Karpas-422 (cell line): ENCODE measurements around the gene FFAR1. TPM values are rescaled to one million over a fixed set of nuclear protein-coding genes. Genes with fewer than 3 reads are reported as not detected.
"Not testable (repeated sequence)": the region's sequence is repeated elsewhere in the genome, so short reads cannot be mapped to it uniquely, and the experiment has no call there.

ENCODE experiments used
- DNase-seq: peaks from one replicate; pipeline ENCODE4 v3.0.0-alpha.2; 2015
- H2AFZ ChIP-seq: fragments of 200-600 bp; sonication (generic); 2 replicates; pipeline ENCODE4 v1.6.1; 2014; ENCODE audit warnings: antibody characterized with exemption, low read length, mixed read lengths
- H3K27ac ChIP-seq: fragments of 200-600 bp; sonication (generic); 2 replicates; pipeline ENCODE4 v1.5.1; 2014; ENCODE audit warnings: mild to moderate bottlenecking, low read length, moderate library complexity
- H3K27me3 ChIP-seq: fragments of 200-600 bp; sonication (generic); 2 replicates; pipeline ENCODE4 v1.6.1; 2014; ENCODE audit warnings: low read length, mixed read lengths
- H3K36me3 ChIP-seq: fragments of 200-600 bp; sonication (generic); 2 replicates; pipeline ENCODE4 v1.6.1; 2014; ENCODE audit warnings: low read length, mixed read lengths; ENCODE audit not compliant: insufficient read depth
- H3K4me1 ChIP-seq: fragments of 200-600 bp; sonication (generic); 2 replicates; pipeline ENCODE4 v1.6.1; 2014; ENCODE audit warnings: mild to moderate bottlenecking, low read length, mixed read lengths
- H3K4me2 ChIP-seq: fragments of 200-600 bp; sonication (generic); 2 replicates; pipeline ENCODE4 v1.6.1; 2014; ENCODE audit warnings: low read length, low read depth, mild to moderate bottlenecking; ENCODE audit not compliant: poor library complexity, severe bottlenecking
- H3K4me3 ChIP-seq: fragments of 200-600 bp; sonication (generic); 2 replicates; pipeline ENCODE4 v1.5.1; 2014; ENCODE audit warnings: mild to moderate bottlenecking, antibody characterized with exemption, low read length, mixed read lengths
- H3K79me2 ChIP-seq: fragments of 200-600 bp; sonication (generic); 2 replicates; pipeline ENCODE4 v1.6.1; 2014; ENCODE audit warnings: mild to moderate bottlenecking, low read length, mixed read lengths
- H3K9ac ChIP-seq: fragments of 200-600 bp; sonication (generic); 2 replicates; pipeline ENCODE4 v1.6.0; 2014; ENCODE audit warnings: low read length
- H3K9me2 ChIP-seq: fragments of 200-600 bp; sonication (generic), shearing (Covaris generic); replicated peaks from 2 replicates; pipeline ENCODE4 v1.6.0; 2014; ENCODE audit warnings: mild to moderate bottlenecking, low read length, moderate library complexity; ENCODE audit not compliant: insufficient read depth
- H3K9me3 ChIP-seq: fragments of 300-700, 200-600 bp; sonication (generic); 2 replicates; pipeline ENCODE4 v1.6.1; 2014; ENCODE audit warnings: low read length, mixed read lengths
- H4K20me1 ChIP-seq: fragments of 200-600 bp; sonication (generic); 2 replicates; pipeline ENCODE4 v1.6.1; 2014; ENCODE audit warnings: mild to moderate bottlenecking, antibody characterized with exemption, low read length, low read depth; ENCODE audit not compliant: insufficient read depth
- total RNA-seq: library from RNA; depleted of rRNA; stranded (reverse); fragments of >200 nt; shearing (Covaris generic); gene quantifications from 2 replicates; pipeline ENCODE4 v1.2.3, GENCODE V29; 2014; ENCODE audit warnings: low replicate concordance

FFAR1 gene
- total RNA-seq, 1 experiment from 2014 or later: 0.34 TPM

DNA sequence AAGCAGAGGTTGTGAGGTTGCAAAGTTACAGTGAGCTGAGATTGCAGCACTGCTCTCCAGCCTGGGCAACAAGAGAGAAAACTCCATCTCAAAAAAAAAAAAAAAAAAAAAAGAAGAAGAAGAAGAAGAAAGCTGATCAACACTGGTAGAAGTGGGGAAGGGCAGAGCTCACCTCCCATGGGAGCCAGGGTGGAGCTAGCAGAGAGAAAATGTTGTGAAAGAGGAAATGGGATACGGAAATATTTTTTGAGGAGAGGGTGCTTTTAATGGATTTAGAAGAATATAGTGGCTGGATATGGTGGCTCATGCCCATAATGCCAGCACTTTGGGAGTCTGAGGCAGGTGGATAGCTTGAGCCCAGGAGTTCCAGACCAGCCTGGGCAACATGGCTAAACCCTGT lies 30.0 kb downstream of the FFAR1 start:
- Histone ChIP-seq H3K79me2 (no peaks in the 10 kb centered on the region), H3K4me1 (no peaks in the 10 kb centered on the region), H3K9ac (no peak overlapping the region), H3K36me3 (no peaks in the 10 kb centered on the region), H3K4me3 (no peak overlapping the region), H2AFZ (no peak overlapping the region), H4K20me1 (no peaks in the 10 kb centered on the region), H3K9me3 (no peaks in the 10 kb centered on the region), H3K27me3 (no peaks in the 10 kb centered on the region), H3K9me2 (no peaks in the 10 kb centered on the region), H3K27ac (no peak overlapping the region), H3K4me2 (no peak overlapping the region)
- no peak for DNase-seq

DNA sequence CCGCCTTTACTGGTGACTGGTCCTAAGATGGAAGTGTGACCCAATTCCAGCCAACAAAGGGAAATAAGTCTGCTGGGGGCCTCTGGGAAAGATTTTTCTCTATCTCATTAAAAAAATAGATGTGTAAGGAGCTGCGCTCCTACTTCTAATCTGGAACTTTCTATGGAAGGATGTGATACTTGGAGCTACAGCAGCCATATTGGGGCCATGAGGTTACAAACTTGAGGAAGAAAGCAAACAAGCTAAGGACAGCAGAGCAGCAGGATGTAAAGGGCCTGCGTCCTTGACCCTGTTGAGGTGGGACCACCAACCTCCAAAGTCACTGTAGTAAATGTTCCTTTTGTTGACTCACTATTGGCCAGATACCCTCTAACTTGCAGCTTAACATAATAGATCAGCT lies 30.7 kb downstream of the FFAR1 start:
- no peaks in the 10 kb centered on the region for H3K4me1 ChIP-seq
- no peaks in the 10 kb centered on the region for H3K9me2 ChIP-seq
- no peak for DNase-seq
- no peaks in the 10 kb centered on the region for H3K79me2 ChIP-seq
- no peaks in the 10 kb centered on the region for H3K27me3 ChIP-seq
- H2AFZ ChIP-seq: no peak overlapping the region
- no peak overlapping the region for H3K4me2 ChIP-seq
- H3K27ac ChIP-seq: no peak overlapping the region
- no peak overlapping the region for H3K9ac ChIP-seq
- no peak overlapping the region for H3K4me3 ChIP-seq
- no peaks in the 10 kb centered on the region for H4K20me1 ChIP-seq
- no peaks in the 10 kb centered on the region for H3K9me3 ChIP-seq
- no peaks in the 10 kb centered on the region for H3K36me3 ChIP-seq

DNA sequence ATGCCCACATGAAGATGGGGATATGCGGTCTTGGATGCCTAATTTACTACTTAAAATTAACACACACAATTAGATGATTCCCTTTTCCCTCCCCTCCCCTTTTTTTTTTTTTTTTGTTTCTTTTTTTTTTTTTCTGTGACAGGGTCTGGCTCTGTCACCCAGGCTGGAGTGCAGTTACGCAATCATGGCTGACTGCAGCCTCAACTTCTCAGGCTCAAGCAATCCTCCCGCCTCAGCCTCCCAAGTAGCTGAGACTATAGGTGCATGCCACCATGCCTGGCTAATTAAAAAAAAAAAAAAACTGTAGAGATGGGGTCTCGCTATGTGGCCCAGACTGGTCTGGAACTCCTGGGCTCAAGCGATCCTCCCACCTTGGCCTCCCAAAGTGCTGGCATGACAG lies 31.8 kb downstream of the FFAR1 start:
- not testable (repeated sequence) for H3K9me3 ChIP-seq, H3K79me2 ChIP-seq, H3K4me2 ChIP-seq, H3K27ac ChIP-seq, H3K9me2 ChIP-seq, H3K4me3 ChIP-seq, DNase-seq, H3K4me1 ChIP-seq, H2AFZ ChIP-seq, H3K36me3 ChIP-seq, H3K27me3 ChIP-seq, H3K9ac ChIP-seq, H4K20me1 ChIP-seq

DNA sequence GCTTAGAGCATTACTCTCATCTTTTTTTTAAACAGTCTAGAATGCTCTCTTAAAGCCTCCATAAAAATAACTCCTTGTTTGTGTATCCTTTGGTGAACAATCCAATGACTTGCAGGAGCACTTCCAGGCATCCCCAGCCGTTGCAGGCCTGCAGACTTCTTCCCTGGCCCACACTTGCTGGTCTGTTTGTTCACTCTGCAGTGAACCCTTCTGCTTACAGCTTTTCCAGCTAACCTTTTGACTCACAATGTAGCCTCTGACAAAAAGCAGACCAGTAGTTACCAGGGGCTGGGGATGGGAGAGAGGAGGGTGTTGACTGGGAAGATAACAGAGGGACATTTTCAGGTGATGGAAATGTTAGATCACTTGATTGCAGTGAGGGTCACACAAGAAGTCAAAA lies 32.3 kb downstream of the FFAR1 start:
- DNase-seq: no peak
- H4K20me1 ChIP-seq: no peaks in the 10 kb centered on the region
- no peaks in the 10 kb centered on the region for H3K4me1 ChIP-seq
- no peaks in the 10 kb centered on the region for H3K36me3 ChIP-seq
- H3K79me2 ChIP-seq: no peaks in the 10 kb centered on the region
- H3K9ac ChIP-seq: no peak overlapping the region
- no peak overlapping the region for H2AFZ ChIP-seq
- no peak overlapping the region for H3K4me3 ChIP-seq
- no peak overlapping the region for H3K4me2 ChIP-seq
- H3K9me3 ChIP-seq: no peaks in the 10 kb centered on the region
- H3K27ac ChIP-seq: no peak overlapping the region
- no peaks in the 10 kb centered on the region for H3K27me3 ChIP-seq
- H3K9me2 ChIP-seq: no peaks in the 10 kb centered on the region

DNA sequence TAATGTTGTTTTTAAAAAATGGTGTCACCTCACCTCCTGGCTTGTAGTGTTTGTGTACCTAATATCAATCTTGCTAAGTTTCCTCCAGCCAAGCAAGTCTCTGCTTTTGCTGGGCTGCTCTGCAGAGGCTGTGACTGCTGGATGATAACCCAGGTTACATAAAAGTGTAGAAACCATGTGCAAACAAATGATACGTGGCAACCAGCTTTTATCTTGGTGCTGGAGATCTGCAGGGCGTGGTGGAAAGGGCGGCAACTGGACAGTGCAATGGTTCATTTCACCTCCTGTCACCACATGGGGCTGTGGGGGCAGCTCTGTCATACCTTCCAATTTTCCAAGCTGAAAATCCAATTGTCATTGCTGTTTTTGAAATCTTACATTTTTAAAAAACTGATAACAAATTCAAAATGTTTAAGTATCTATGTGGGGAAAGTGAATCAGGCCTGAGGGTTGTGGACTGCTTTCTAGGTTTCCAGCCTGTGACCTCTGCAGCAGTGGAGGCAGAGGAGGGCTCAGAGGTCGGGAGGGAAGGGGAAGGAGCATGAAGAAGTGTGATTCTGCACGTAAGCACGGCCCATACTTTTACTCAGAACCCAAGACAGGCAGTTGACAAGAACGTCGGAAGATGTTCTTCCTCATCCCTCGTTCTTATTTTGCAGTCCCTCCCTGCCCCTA lies 32.9 kb downstream of the FFAR1 start:
- H3K9ac ChIP-seq: no peak overlapping the region
- H3K27me3 ChIP-seq: no peaks in the 10 kb centered on the region
- H3K4me1 ChIP-seq: no peaks in the 10 kb centered on the region
- H3K4me3 ChIP-seq: no peak overlapping the region
- no peaks in the 10 kb centered on the region for H3K9me3 ChIP-seq
- H3K9me2 ChIP-seq: no peaks in the 10 kb centered on the region
- DNase-seq: no peak
- no peak overlapping the region for H3K27ac ChIP-seq
- H3K36me3 ChIP-seq: no peaks in the 10 kb centered on the region
- no peak overlapping the region for H3K4me2 ChIP-seq
- H2AFZ ChIP-seq: no peak overlapping the region
- no peaks in the 10 kb centered on the region for H3K79me2 ChIP-seq
- no peaks in the 10 kb centered on the region for H4K20me1 ChIP-seq

DNA sequence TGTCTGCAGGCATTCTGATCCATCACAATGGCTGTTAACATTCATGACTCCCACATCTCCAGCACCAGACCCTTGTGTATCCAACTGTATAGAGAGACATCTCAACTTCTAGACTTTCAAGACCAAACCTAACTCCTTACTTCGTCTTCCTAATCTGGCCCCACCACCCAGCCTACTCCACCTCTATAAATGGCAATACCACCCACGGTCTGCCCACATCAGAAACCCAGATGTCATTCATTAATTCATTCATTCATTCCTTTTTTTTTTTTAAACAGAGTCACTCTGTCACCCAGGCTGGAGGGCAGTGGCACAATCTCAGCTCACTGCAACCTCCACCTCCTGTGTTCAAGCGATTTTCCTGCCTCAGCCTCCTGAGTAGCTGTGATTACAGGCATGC lies 33.6 kb downstream of the FFAR1 start:
- H3K4me1 ChIP-seq: no peaks in the 10 kb centered on the region
- H3K79me2 ChIP-seq: no peaks in the 10 kb centered on the region
- no peak overlapping the region for H2AFZ ChIP-seq
- H3K9me2 ChIP-seq: no peaks in the 10 kb centered on the region
- H3K9ac ChIP-seq: no peak overlapping the region
- H3K4me2 ChIP-seq: no peak overlapping the region
- no peaks in the 10 kb centered on the region for H3K36me3 ChIP-seq
- no peak for DNase-seq
- no peaks in the 10 kb centered on the region for H3K27me3 ChIP-seq
- no peaks in the 10 kb centered on the region for H4K20me1 ChIP-seq
- H3K4me3 ChIP-seq: no peak overlapping the region
- no peaks in the 10 kb centered on the region; the same call in 1 of the 2 replicates for H3K9me3 ChIP-seq
- H3K27ac ChIP-seq: no peak overlapping the region

DNA sequence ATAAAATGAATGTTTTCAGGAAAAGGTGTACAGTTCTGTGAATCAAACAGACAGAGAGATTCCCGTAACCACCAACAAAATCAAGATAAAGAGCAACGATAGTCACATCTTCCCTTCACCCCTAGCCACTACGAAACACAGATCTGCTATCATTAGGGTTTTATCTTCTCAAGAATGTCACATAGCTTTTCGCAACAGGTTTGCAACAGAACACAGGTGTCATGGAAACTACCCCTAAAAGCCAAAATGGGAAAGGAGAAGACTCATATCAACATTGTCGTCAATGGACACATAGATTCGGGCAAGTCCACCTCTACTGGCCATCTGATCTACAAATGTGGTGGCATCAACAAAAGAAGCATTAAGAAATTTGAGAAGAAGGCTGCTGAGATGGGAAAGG lies 34.2 kb downstream of the FFAR1 start:
- Histone ChIP-seq H2AFZ (no peak overlapping the region), H3K4me3 (no peak overlapping the region), H3K36me3 (no peaks in the 10 kb centered on the region), H3K9ac (no peak overlapping the region), H3K9me2 (no peaks in the 10 kb centered on the region), H3K4me1 (no peaks in the 10 kb centered on the region), H3K4me2 (no peak overlapping the region), H3K9me3 (no peaks in the 10 kb centered on the region; the same call in 1 of the 2 replicates), H3K79me2 (no peaks in the 10 kb centered on the region), H3K27me3 (no peaks in the 10 kb centered on the region), H4K20me1 (no peaks in the 10 kb centered on the region), H3K27ac (no peak overlapping the region)
- no peak for DNase-seq

DNA sequence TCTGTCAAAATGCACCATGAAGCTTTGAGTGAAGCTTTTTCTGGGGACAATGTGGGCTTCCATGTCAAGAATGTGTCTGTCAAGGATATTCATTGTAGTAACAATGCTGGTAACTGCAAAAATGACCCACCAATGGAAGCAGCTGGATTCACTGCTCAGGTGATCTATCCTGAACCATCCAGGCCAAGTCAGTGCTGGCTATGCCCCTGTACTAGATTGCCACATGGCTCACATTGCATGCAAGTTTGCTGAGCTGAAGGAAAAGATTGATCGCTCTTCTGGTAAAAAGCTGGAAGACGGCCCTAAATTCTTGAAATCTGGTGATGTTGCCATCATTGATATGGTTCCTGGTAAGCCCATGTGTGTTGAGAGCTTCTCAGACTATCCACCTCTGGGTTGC lies 35.8 kb downstream of the FFAR1 start:
- no peaks in the 10 kb centered on the region; the same call in 1 of the 2 replicates for H3K9me3 ChIP-seq

More for the DNA sequence above, 35.8 kb downstream of the FFAR1 start:
- H3K9me2 ChIP-seq: no peaks in the 10 kb centered on the region
- no peak overlapping the region for H3K9ac ChIP-seq
- H4K20me1 ChIP-seq: no peaks in the 10 kb centered on the region
- no peak overlapping the region for H3K4me2 ChIP-seq
- H2AFZ ChIP-seq: no peak overlapping the region
- no peak overlapping the region for H3K4me3 ChIP-seq
- no peaks in the 10 kb centered on the region for H3K27me3 ChIP-seq
- no peaks in the 10 kb centered on the region for H3K79me2 ChIP-seq
- no peak overlapping the region for H3K27ac ChIP-seq
- H3K36me3 ChIP-seq: no peaks in the 10 kb centered on the region
- H3K4me1 ChIP-seq: no peaks in the 10 kb centered on the region
- no peak for DNase-seq
